HG02610 (cell line): ENCODE data around the gene GOLGA7B.

Experiments
- ATAC-seq: cut with Tn5 transposase; IDR thresholded peaks from one replicate; pipeline ENCODE4 v1.9.1; 2021; ENCODE audit warnings: mild to moderate bottlenecking, moderate library complexity; ENCODE audit not compliant: unreplicated experiment

Gene GOLGA7B

DNA sequence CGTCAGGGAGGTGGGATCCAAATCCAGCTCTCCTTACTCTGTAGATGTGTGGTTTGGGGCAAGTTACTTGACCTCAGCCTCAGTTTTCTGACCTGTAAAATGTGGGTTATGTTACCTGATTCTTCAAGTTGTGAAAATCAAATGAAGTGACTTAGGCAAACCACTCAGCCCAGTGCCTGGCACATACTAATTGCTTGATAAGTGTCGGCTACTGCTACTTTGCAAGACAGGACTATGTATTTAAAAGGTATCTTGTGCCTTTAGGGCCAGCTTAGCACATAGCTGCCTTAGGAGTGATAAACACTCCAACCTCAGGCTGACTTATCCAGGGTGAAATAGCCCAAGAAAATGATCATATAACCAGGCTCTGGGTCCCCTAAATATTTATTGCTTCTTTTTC is 42.9 kb downstream of the GOLGA7B start:
- no peak for ATAC-seq

DNA sequence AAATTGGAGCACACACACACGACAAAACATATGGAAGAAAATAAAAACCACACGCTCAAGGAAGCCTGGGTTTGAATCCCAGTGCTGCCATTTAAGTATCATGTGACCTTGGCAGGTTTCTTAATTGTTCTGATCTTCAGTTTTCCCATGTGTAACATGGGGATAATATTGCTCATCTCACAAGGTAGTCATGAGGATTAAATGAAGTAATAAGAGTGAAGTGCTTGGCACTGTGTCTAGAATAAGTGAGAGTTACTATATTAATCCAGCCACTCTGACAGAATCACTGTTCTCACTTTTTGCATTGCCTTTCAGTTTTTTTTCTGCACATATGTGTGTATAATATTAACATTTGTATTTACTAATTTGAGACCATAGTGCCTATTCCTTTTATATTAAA is 43.3 kb downstream of the GOLGA7B start:
- ATAC-seq: no peak

DNA sequence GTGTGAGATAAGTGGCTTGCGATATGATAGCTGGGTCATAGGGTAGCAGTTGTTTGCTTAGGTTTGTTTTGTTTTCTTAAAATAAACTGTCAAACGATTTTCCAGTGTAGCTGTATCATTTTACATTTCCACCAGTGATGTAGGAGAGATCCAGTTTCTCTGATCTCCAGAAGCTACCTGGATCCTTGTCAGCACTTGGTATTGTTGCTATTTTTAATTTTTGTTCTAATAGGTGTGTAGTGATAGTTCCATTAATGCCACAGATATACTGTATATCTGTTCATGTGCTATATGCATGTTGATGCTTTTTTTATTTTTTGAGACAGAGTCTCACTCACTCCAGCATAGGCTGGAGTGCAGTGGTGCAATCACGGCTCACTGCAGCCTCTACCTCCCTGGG is 44.4 kb downstream of the GOLGA7B start:
- no peak for ATAC-seq

DNA sequence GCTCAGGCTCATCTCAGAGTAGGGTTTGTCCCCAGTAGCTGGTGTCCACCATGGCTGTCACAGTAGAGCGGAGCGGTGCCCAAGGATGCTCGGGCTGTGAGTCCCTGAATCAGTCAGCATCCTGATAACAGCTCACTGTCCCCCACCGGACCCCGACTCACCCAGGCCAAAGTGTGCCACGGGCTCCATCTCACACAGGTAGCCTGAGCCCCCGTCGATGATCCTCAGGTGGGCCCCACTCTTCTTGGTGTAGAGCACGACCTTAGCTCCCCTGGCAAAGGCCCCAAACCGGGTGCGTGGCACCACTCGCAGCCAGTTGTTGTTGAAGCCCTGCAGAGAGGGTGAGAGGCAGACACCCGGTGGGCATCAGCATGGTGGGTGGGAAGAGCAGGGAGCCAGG is 45.4 kb downstream of the GOLGA7B start:
- no peak for ATAC-seq

DNA sequence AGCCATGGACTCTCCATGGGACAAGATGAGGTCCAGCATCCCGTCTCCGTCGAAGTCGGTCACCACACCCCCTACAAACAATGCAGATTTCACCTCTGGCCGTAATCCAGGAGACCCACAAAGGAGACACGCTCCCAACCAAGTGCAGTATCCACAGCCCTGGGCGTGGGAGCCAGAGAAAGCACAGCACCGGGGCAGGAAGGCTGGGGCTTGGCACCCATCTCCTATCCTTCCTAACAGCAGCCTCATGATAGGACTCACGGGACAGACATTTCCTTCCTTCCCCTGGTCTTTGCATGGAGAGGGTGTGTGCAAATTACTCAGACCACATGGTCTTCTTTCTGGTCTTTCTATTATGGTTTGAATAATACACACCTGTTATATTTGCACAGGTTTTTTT is 46.3 kb downstream of the GOLGA7B start:
- ATAC-seq: no peak

DNA sequence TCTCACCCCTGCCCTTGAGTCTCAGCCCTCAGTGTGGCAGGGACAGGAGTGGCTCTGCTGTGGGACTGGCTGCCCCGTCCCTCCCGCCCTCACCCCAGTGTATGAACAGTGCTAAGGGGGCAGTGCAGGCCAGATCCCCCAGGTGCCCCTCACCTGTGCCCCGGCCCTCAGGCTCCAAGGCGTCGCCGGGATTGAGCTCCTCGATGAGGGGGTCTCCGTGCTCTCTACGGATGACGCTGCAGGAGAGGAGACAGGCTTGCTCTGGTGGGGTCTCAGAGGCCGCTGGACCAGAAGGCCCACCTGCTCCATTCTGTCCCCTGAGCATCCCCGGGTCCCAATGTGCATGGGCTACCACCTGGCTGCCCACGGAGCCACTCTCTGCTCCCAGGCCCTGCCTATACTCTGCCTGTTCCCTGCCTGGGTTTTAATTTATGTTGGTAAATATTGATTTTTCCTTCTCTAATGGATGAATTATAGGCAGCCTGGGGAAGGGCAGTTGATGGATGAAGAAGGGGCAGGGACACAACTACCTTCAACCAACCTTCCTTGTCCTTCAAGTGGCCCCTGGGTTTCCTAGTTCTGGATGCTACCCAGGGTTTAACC is 47.2 kb downstream of the GOLGA7B start:
- no peak for ATAC-seq

DNA sequence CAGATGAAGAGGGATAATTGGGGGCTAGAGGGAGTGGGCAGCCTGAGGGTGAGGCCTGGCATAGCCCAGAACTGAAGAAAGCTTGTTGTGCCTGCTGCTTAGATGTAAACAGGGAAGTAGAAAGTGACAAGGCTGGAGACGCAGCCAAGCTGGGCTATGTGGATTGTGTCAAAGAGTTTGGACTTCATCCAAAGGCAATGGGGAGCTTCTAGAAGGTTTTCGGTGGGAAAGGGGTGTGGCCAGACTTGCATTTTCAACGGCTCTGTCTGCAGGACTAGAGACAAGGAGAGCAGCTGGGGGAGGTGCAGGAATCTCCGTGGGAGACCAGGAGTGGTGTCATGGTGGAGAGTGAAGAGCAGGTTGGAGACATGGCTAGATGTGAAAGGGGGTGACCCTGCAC is 48.8 kb downstream of the GOLGA7B start:
- no peak for ATAC-seq

DNA sequence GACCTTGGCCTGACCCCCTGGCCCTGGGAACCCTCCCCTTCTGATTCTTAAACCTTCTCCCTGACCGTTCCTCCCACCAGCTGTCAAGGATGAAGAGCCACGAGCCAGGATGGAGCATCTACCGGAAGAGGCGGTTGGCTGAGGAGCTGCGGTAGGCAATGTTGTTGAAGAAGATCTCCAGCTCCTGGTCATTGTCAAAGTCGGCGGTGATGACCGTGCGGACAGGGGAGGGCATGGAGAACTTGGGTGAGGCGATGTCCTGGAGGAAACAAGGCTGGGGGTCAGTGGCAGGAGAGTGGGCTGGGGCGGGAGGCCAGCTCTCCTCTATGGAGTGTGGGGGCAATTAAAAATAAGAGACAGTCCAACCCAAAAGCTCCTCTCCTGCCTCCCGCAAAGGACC is 51.7 kb downstream of the GOLGA7B start:
- no peak for ATAC-seq

DNA sequence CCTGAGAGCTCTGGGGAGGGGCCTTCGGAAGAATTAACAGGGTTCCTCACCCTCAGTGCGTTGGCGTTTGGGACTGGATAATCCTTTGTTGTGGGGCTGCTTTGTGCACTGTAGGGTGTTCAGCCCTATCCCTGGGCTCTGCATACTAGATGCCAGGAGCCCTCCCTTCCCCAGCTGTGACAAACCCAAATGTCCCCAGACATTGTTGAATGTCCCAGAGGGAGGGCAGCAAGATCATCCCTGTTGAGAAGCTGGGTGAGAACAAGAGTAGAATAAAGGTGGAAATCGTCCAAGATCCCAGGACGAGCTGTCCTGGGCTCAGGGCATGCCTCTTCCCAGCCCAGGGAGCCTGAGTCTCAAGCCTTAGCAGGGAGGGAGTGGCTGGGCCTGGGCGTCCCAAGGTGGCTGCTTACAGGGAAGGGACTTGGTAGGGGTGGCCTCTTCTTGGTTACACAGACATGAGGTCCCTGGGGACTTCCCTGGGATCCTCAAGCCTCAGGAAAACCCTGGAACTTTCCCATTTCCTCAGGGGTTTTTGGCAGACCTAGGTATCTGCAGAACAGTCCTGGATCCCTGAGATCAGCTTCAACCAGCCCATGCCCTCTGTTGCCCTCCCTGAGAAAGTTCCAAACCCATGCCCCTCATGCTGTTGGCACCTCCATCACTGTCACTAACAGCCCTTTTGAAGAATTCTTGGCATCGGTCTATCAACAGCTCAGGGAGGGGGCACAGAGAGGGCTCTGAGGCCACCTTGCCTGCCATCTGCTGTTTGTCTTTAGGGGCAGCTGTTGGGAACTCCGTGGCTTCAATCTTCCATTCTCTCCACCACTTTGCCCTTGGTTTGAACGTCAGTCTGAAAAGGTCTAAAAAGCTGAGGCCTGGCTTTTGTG is 53.7 kb downstream of the GOLGA7B start:
- ATAC-seq: no peak

DNA sequence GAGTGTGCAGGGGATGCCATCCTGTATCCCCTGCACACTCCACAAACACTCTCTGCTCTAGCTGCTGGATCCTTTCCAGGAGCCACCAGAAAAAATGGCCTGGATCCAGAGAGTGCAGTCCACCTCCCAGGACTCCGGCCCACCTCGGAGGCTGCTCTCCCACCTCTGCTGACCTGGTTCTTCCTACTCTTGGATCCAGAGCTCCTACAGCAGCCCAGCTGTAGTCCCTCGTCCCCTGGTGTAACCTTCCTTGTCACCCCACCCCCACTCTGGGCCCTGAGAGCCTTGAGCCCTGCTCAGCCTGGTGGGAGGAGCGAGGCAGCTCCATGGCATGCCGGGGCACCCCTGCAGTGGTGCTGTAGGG is 54.4 kb downstream of the GOLGA7B start:
- no peak for ATAC-seq

DNA sequence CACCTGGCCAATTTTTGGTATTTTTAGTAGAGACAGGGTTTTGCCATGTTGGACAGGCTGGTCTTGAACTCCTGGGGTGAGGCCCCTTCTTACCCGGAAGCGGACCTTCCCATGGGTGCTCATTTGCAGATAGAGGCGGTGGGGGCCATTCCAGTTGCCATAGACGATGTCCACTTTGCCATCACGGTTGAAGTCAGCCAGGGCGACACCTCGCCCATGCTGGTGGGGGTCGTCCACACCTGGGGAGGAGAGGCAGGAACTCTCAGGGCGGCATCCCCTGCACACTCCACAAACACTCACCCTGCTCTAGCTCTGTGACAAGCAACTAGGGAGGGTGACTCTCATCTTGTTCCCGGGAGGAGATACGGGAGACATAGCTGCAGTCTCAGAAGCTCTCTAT is 54.9 kb downstream of the GOLGA7B start:
- no peak for ATAC-seq

DNA sequence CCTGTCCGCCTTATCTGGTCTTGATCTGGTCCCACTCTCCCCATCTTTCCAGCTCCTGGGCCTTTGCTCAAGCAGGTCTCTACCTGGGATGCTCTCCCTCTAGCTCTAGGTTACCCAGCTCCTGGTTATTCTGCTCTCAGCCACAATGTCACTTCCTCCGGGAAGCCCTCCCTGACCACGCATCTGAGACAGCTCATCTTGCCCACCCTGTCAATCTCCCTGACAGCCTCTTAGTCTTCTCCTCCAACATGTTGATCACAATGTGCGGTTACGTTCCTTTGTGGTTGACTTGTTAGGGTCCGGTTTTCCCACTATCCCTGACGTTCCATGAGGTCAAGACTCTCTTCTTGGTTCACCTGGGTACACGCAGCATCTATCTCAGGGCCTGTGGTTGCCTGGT is 55.6 kb downstream of the GOLGA7B start:
- ATAC-seq: no peak

DNA sequence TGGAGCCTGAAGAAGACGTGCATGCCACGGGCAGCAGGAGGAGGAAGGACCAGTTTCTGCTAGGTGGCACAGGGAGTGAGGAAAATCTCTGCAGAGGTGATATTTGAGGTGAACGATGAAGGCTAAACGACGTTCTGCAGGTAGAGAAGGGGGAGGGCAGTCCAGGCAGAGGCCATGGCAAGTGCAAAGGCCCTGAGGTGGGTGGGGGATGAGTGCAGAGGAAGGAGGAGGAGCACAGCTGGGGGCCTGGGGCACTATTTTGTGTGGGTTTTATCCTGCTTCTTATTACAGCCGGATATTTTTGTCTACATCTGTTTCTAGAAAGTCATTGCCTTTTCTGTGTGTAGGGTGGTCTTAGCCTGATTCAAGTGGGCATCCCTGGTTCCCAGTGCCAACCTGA is 57.6 kb downstream of the GOLGA7B start:
- ATAC-seq: no peak

DNA sequence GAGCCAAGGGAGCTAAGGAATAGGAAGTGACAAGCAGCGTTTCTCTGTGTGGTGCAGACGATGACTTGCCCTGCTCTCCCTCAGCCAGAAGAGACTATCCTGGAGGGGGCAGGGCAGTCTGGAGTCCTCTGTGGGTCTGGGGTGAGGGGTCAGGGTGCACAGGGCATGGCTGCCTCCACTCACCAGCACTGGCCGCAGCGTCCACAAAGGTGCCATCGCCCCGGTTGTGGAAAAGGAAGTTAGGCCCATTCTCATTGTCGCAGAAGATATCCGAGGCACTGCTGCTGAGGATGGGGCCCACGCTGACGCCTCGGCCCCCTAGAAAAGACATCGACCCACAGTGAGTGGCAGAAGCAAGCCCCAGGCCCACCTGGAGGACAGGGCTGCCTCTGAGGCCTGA is 58.2 kb downstream of the GOLGA7B start:
- no peak for ATAC-seq

DNA sequence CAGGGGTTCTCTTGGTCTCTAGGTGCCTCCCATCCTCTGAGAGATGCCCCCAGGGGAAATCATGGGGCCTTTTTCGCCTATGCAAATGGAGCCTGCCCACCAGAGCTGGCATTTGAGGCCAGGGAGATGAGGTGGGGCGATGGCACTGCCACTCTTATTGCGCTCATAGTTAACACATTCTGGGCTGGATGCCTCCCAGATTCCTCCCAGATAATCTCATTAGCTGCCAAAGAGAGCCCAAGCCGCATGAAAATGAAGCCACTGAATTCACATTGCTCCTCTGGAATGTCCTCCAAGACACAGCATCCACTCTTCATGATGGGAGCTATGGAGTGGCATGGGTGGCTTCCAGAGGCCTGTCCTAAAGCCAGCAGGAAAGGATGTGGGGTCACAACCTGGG is 61.0 kb downstream of the GOLGA7B start:
- ATAC-seq: no peak

DNA sequence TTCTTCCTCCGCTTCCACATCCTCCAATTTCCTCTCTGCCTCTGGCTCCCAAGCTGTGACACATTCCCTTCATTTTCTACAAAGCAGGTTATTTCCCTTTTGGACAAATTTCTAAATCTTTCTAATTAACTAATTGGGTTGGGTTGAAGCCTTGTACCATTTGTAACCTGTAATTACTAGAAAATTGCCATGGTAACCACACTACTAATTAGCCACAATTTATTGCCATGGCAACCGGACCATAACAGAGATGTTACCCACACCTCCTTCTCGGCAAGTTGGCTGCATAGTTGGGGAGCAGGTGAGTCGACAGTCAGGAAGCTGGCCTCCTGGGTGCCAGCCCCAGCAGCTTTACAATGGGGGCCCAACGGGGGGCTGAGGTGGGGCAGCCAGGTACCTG is 61.6 kb downstream of the GOLGA7B start:
- no peak for ATAC-seq

DNA sequence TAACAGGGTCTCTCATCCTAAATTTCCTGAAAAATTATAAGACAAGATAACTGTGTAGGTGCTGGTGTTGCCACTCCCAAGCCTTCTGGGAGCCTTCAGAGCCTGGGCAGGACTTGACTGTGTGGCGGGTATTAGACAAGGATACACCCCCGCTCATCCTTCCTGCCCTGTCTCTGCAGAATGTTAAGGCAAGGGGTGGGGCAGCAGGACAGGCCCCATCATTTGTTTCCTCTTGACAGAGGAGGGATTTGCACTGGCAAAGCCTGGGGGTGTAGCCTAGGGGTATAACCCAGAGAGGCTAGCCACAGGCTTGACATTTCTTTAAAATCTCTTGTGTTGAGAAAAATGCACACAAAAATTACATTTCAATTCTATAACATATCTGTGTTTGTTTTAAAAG is 63.5 kb downstream of the GOLGA7B start:
- ATAC-seq: no peak

DNA sequence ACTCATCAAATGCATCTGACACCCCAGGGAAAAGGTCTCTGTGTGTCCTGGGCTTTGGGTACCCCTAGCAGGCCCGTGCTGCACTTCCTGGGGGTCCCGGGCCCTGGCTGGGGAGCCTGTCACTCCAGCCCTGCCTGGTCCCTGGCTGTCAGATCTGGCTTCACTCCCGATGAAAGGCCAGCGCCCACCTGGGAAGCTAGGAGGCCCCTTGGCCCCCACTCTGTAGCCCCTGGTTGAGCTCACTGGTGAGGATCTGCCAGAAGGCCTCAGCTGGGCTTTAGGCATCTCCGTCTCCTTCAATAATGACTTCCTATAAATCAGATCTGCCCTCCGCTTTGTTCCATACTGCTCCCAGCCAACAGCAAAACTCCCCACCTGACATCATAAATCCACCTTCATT is 64.0 kb downstream of the GOLGA7B start:
- no peak for ATAC-seq

DNA sequence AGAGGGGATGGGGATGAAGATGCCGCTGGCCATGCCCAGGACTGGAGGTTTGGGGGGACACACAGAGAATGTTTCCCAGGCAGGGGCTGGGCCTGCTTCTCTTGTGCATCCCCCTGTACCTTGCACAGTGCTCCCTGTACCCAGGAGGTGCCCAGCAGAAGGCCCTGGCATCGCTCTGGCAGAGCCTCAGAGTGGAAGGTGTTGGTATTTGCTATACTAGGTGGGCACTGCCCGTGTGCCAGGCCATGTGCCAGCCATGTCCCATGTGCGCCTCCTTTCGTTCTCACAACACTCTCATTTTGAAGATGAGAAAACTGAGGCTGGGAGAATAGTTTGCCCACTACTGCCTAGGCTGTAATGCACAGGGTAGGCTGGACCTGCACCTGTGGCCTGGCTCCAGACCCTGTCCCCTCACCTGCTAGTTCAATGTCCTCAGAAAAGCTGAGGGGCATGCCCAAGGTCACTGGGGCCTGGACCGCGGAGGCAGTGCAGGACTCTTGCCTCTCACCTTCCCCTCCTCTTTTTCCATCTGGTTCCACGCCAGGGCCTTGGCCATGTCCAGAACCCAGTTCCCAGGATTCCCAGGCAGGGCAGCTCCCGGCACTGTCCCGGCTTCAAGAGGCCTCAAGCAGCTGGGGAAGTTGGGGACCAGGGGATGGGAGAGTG is 64.7 kb downstream of the GOLGA7B start:
- no peak for ATAC-seq

DNA sequence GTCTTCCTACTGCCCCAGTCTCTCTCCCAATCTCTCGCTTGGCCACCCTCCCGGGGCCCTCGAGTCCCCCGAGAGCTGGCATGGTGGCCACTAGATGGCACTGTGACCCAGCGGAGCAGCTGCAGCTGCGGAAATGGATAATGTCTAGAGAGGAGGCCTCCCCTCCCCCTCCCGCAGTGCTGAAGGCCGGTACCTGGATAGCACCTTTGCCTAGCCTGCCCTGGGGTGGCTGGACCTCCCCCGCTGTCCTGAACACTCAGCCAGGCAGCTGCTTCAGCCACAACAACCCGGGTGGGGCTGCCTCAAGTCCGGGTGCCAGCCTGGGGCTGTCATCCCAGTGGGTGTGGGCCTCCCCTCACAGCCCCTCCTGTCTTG is 65.2 kb downstream of the GOLGA7B start:
- ATAC-seq: peak; percentile 73

DNA sequence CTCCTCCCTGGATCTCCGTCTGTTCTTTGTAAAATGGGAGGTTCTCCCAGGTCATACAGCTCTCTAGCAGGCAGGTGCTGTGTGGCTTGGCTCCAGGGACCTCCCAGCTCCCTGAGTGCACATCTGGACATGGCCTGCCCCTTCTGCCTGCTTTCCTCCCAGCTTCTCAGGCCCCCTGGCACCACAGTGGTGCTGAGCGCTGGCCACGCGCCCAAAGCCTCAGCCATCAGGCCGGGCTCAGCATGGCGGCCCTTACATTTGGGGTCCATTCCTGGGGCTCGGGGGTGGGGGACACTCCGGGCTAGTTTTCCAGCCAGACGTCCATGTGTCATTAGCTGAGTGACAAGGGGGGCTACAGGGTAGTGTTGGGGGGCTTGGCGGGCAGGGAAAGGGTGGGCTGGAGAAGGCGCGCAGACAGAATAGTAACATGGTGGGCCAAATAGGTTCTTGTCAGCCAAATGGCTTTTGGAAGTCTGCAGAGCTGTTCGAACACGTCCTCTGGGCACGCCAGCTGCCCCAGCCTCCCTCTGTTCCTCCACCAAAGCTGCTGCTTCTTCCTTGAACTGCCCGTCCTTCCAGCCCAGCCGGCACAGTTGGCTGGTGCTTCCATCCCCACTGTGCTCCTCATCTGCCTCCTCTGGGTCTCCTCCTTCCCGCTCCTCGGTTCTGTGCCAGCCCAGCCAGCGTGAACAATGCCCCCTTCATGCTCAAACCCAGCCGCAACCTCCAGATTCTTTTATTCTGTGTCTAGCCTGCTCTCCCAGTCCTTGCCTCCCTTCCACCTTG is 65.9 kb downstream of the GOLGA7B start:
- no peak for ATAC-seq
